Measurements from ENCODE around the gene PRKN.
A peak's percentile ranks its signal among the peaks of the same experiment; 100 is the strongest.

Gene PRKN

GRCh38 chr6:162369091-162369490 lies 358.5 kb downstream of the PRKN start:
- H3K27ac ChIP-seq (replicated peaks): no peak overlapping the region
- no peak overlapping the region for H3K4me3 ChIP-seq (replicated peaks; ENCODE audit: insufficient read depth, low read length)
- H3K27me3 ChIP-seq (ENCODE audit: insufficient read depth, poor library complexity, severe bottlenecking): peaks cover 3% of the 10 kb centered on the region
- no peak for TF ChIP-seq POLR2AphosphoS5 (IDR thresholded peaks at IDR 0.05; ENCODE audit: low read depth)
- no peak for TF ChIP-seq REST (IDR thresholded peaks at IDR 0.05; ENCODE audit: insufficient replicate concordance, low read depth)
- TF ChIP-seq SPI1 (IDR thresholded peaks at IDR 0.05; ENCODE audit: borderline replicate concordance, low read depth): no peak
- TF ChIP-seq CTCF (IDR thresholded peaks at IDR 0.05; ENCODE audit: insufficient read depth, low read length): no peak
- no peak for TF ChIP-seq GABPA (IDR thresholded peaks at IDR 0.05; ENCODE audit: low read depth)
- DNase-seq (ENCODE audit: low read depth in 1 of 2, low spot score in 1 of 2): no peak

GRCh38 chr6:162364488-162364887 lies 363.1 kb downstream of the PRKN start:
- no peak for DNase-seq (ENCODE audit: low read depth in 1 of 2, low spot score in 1 of 2)

GRCh38 chr6:162363757-162364156 lies 363.8 kb downstream of the PRKN start:
- Histone ChIP-seq H3K27ac (replicated peaks) (no peak overlapping the region), H3K4me3 (replicated peaks; ENCODE audit: insufficient read depth, low read length) (no peak overlapping the region), H3K27me3 (ENCODE audit: insufficient read depth, poor library complexity, severe bottlenecking) (peaks cover 1% of the 10 kb centered on the region)
- TF ChIP-seq REST (IDR thresholded peaks at IDR 0.05; ENCODE audit: insufficient replicate concordance, low read depth): no peak
- TF ChIP-seq CTCF (IDR thresholded peaks at IDR 0.05; ENCODE audit: insufficient read depth, low read length): no peak
- no peak for TF ChIP-seq POLR2AphosphoS5 (IDR thresholded peaks at IDR 0.05; ENCODE audit: low read depth)
- no peak for TF ChIP-seq SPI1 (IDR thresholded peaks at IDR 0.05; ENCODE audit: borderline replicate concordance, low read depth)
- TF ChIP-seq GABPA (IDR thresholded peaks at IDR 0.05; ENCODE audit: low read depth): no peak
- peak in 1 of 2 experiments; percentile 13 for DNase-seq (ENCODE audit: low read depth in 1 of 2, low spot score in 1 of 2)

More at GRCh38 chr6:162364488-162364887, 363.1 kb downstream of the PRKN start:
- Histone ChIP-seq H3K27me3 (ENCODE audit: insufficient read depth, poor library complexity, severe bottlenecking) (peaks cover 3% of the 10 kb centered on the region), H3K4me3 (replicated peaks; ENCODE audit: insufficient read depth, low read length) (no peak overlapping the region), H3K27ac (replicated peaks) (no peak overlapping the region)
- TF ChIP-seq CTCF (IDR thresholded peaks at IDR 0.05; ENCODE audit: insufficient read depth, low read length) (no peak), REST (IDR thresholded peaks at IDR 0.05; ENCODE audit: insufficient replicate concordance, low read depth) (no peak), GABPA (IDR thresholded peaks at IDR 0.05; ENCODE audit: low read depth) (no peak), POLR2AphosphoS5 (IDR thresholded peaks at IDR 0.05; ENCODE audit: low read depth) (no peak), SPI1 (IDR thresholded peaks at IDR 0.05; ENCODE audit: borderline replicate concordance, low read depth) (no peak)
